Skeletal muscle satellite cell (primary cell): Measurements from ENCODE around the gene MN1. TPM values are rescaled to one million over a fixed set of nuclear protein-coding genes. Genes with fewer than 3 reads are reported as not detected.

Experiments used
- H3K27me3 ChIP-seq: 2 replicates; pipeline ENCODE4 v1.7.0; 2013; ENCODE audit warnings: low read length; ENCODE audit not compliant: control insufficient read depth, insufficient read depth
- H3K36me3 ChIP-seq: 2 replicates; pipeline ENCODE4 v1.7.0; 2013; ENCODE audit warnings: mild to moderate bottlenecking, control low read depth, low read length; ENCODE audit not compliant: insufficient read depth
- H3K4me1 ChIP-seq: 2 replicates; pipeline ENCODE4 v1.7.0; 2013; ENCODE audit warnings: low read length; ENCODE audit not compliant: control insufficient read depth, insufficient read depth
- H3K4me2 ChIP-seq: 2 replicates; pipeline ENCODE4 v1.7.0; 2013; ENCODE audit warnings: mild to moderate bottlenecking, low read length
- H3K4me3 ChIP-seq: 2 replicates; pipeline ENCODE4 v1.7.0; 2013; ENCODE audit warnings: low read length
- H3K9ac ChIP-seq: 2 replicates; pipeline ENCODE4 v1.7.0; 2013; ENCODE audit warnings: mild to moderate bottlenecking, low read depth, low read length, moderate library complexity
- H3K9me3 ChIP-seq: replicated peaks from 2 replicates; pipeline ENCODE4 v1.7.0; 2013; ENCODE audit warnings: mild to moderate bottlenecking, control low read depth, low read length
- total RNA-seq: library from RNA; depleted of rRNA; stranded (reverse); fragments of >200 nt; gene quantifications from 2 replicates; pipeline ENCODE4 v1.2.3, GENCODE V29; 2012; rRNA removed

Gene MN1
- 0.76 and 6.3 TPM in 2 replicates for total RNA-seq

DNA sequence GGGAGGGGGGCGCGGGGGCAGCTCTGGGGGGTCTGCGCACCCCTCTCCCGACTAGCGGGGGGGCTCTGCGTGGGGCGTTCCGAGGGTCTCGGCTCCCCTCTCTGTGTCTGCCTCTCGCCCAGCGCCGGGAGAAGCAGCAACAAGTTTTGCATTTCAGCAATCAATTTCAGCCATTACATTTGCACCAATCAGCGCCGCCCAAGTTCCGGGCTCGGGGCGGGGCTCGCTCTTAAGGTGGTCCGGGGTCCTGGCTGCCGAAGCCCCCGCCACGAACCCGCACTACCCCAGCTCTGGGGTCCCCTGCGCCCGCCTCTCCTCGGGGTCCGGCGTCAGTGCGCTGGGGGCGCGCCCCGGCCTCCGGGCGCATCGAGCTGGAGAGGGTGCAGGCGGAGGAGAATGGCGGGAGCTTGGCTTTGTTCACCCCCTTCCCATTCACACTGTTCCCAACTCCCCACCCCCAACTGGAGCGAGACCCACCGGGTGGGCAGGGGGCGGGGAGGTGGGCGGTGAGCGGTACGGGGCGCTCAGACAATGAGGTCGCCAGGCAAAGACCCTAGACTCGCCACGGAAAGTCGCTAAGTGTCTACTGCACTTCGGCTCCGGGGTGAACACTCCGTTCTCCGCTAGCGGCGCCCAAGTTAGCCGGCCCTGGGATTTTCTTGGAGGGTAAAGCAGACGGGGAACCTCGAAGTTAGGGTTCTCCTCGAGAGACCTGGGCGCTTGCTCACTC is at the start of gene MN1:
Gene MN1 (minus strand): TSS at position 141 of the 730 bp plus-strand sequence. CDS start 1,213 bp downstream, outside the sequence.
- Histone ChIP-seq H3K4me3 (peak within 1 kb of the TSS; percentile 76), H3K9me3 (no peaks in the 10 kb centered on the region), H3K4me1 (peaks cover 19% of the 10 kb centered on the region), H3K36me3 (no peaks in the 10 kb centered on the region), H3K9ac (peak within 1 kb of the TSS; percentile 48), H3K4me2 (peak within 1 kb of the TSS; percentile 97), H3K27me3 (peaks cover 32% of the 10 kb centered on the region)

DNA sequence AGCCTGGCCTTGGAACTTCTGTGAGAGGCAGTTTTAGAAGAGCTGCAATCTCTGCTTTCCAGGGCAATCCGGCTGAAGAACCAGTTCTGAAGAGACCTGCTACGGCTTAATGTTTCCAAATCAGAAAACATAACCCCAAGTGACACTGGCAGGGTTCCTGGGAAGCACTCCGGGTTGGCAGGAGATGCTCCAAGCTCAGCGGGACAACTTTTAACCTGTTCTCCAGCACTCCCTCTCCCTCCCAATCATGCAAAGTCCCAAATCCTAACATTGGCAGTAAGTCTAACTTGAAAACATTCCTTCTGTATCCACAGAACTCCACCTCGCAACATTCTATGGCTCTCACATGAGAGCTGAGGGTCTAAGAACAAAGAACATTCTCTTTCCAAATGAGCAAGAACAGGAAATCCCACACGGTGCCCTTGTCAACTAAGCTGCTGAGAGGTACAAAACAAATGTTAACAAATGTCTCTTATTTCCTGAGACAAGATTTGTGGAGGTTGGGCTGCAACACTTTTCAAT is 48.5 kb upstream of the MN1 start:
- Histone ChIP-seq H3K4me2 (no peak overlapping the region), H3K9me3 (no peaks in the 10 kb centered on the region), H3K4me3 (no peak overlapping the region), H3K36me3 (peaks cover 57% of the 10 kb centered on the region), H3K4me1 (no peaks in the 10 kb centered on the region), H3K9ac (no peak overlapping the region), H3K27me3 (no peaks in the 10 kb centered on the region)

DNA sequence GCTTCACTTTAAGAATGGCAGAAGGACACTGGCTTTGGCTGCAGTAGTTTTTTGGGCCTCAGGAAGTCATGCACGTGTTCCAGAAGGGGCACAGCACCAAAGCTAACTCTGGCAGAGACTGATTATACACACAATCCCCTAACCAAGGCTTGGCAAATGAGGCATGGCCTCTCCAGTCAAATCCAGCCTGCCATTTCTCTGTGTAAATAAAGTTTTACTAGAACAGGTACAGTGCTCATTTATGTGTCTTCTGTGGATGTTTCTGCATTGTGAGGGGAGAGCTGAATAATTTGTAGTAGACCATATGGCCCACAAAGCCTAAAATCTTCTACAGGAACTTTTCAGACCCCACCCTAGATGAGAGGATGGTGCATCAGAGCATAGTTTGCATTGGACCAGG is 46.4 kb upstream of the MN1 start:
- no peaks in the 10 kb centered on the region for H3K27me3 ChIP-seq
- H3K4me1 ChIP-seq: no peaks in the 10 kb centered on the region
- H3K4me2 ChIP-seq: no peak overlapping the region
- no peaks in the 10 kb centered on the region for H3K9me3 ChIP-seq
- H3K9ac ChIP-seq: no peak overlapping the region
- H3K36me3 ChIP-seq: peaks cover 45% of the 10 kb centered on the region
- no peak overlapping the region for H3K4me3 ChIP-seq

- H3K4me3 ChIP-seq: no peak overlapping the region
- H3K9me3 ChIP-seq: no peaks in the 10 kb centered on the region
- no peak overlapping the region for H3K9ac ChIP-seq
- no peaks in the 10 kb centered on the region for H3K4me1 ChIP-seq
- H3K36me3 ChIP-seq: peaks cover 39% of the 10 kb centered on the region
- no peak overlapping the region for H3K4me2 ChIP-seq
- no peaks in the 10 kb centered on the region for H3K27me3 ChIP-seq
These were observed 45.4 kb upstream of the MN1 start for GRCh38 chr22:27846910-27847309.

- Histone ChIP-seq H3K9ac (no peak overlapping the region), H3K4me2 (no peak overlapping the region)
These were observed 44.7 kb upstream of the MN1 start for GRCh38 chr22:27846248-27846757.

GRCh38 chr22:27845644-27846043 is 44.1 kb upstream of the MN1 start:
- peaks cover 28% of the 10 kb centered on the region for H3K36me3 ChIP-seq

More at GRCh38 chr22:27846248-27846757, 44.7 kb upstream of the MN1 start:
- H3K9me3 ChIP-seq: no peaks in the 10 kb centered on the region
- H3K36me3 ChIP-seq: peaks cover 35% of the 10 kb centered on the region
- no peaks in the 10 kb centered on the region for H3K4me1 ChIP-seq
- H3K4me3 ChIP-seq: no peak overlapping the region
- H3K27me3 ChIP-seq: no peaks in the 10 kb centered on the region

GRCh38 chr22:27844656-27845591 is 43.4 kb upstream of the MN1 start:
- Histone ChIP-seq H3K4me3 (no peak overlapping the region), H3K9ac (no peak overlapping the region), H3K36me3 (peaks cover 23% of the 10 kb centered on the region), H3K4me2 (no peak overlapping the region), H3K27me3 (no peaks in the 10 kb centered on the region), H3K4me1 (no peaks in the 10 kb centered on the region), H3K9me3 (no peaks in the 10 kb centered on the region)

More at GRCh38 chr22:27845644-27846043, 44.1 kb upstream of the MN1 start:
- no peak overlapping the region for H3K9ac ChIP-seq
- H3K4me1 ChIP-seq: no peaks in the 10 kb centered on the region
- no peaks in the 10 kb centered on the region for H3K27me3 ChIP-seq
- no peaks in the 10 kb centered on the region for H3K9me3 ChIP-seq
- no peak overlapping the region for H3K4me2 ChIP-seq
- H3K4me3 ChIP-seq: no peak overlapping the region

GRCh38 chr22:27844256-27844655 is 42.7 kb upstream of the MN1 start:
- H3K36me3 ChIP-seq: peaks cover 18% of the 10 kb centered on the region
- H3K4me1 ChIP-seq: no peaks in the 10 kb centered on the region
- H3K9me3 ChIP-seq: no peaks in the 10 kb centered on the region
- no peak overlapping the region for H3K4me3 ChIP-seq
- H3K27me3 ChIP-seq: no peaks in the 10 kb centered on the region
- no peak overlapping the region for H3K9ac ChIP-seq
- H3K4me2 ChIP-seq: no peak overlapping the region

- peaks cover 13% of the 10 kb centered on the region for H3K36me3 ChIP-seq
- no peaks in the 10 kb centered on the region for H3K27me3 ChIP-seq
- H3K4me1 ChIP-seq: no peaks in the 10 kb centered on the region
- no peak overlapping the region for H3K9ac ChIP-seq
- H3K4me3 ChIP-seq: no peak overlapping the region
- no peaks in the 10 kb centered on the region for H3K9me3 ChIP-seq
- no peak overlapping the region for H3K4me2 ChIP-seq
These were observed 41.9 kb upstream of the MN1 start for GRCh38 chr22:27843441-27843840.

DNA sequence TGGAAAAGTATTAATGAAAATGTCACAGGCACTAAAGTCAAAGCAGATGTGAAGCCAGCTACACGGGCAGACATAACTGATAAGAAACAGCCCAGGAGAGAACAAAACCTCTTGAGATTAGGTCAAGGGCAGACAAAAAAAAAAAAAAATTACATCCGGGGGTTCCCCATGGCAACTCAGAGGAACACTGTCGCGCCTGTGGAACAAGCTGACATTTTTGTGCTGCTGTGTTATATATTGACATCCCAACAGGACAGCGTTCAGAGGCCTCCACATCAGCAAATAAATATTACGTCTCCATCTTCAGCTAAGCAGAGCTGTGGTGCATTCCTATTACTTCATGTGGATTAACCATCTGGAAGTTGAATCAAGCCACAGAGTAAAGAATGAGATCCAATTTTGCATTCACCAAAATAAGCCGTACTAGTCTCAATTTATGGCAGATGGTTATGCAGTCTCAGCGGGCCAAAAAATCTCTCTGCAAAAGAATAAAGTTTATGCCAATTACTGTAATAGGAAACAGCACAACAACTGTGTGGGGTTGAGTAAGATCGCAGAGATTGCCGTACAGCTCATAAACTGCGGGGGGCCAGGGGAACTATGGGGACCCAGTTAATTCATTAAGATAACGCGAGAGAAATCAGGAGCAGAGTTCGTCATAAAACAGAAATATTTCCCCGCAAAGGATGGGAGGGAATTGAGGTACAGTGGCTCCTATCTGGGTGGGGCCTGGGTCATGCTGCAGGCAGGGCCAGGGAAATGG is 41.3 kb upstream of the MN1 start:
- no peak overlapping the region for H3K9ac ChIP-seq
- no peak overlapping the region for H3K4me3 ChIP-seq

GRCh38 chr22:27842201-27842600 is 40.6 kb upstream of the MN1 start:
- no peaks in the 10 kb centered on the region for H3K4me1 ChIP-seq
- H3K4me2 ChIP-seq: no peak overlapping the region
- H3K9me3 ChIP-seq: no peaks in the 10 kb centered on the region
- peaks cover 6% of the 10 kb centered on the region for H3K36me3 ChIP-seq
- no peak overlapping the region for H3K4me3 ChIP-seq
- H3K27me3 ChIP-seq: no peaks in the 10 kb centered on the region
- no peak overlapping the region for H3K9ac ChIP-seq

More for the DNA sequence above, 41.3 kb upstream of the MN1 start:
- no peak overlapping the region for H3K4me2 ChIP-seq
- no peaks in the 10 kb centered on the region for H3K4me1 ChIP-seq
- H3K27me3 ChIP-seq: no peaks in the 10 kb centered on the region
- no peaks in the 10 kb centered on the region for H3K9me3 ChIP-seq
- H3K36me3 ChIP-seq: peaks cover 8% of the 10 kb centered on the region
